ENCODE results near the gene SYDE2. TPM values are rescaled to one million over a fixed set of nuclear protein-coding genes. Genes with fewer than 3 reads are reported as not detected.

SYDE2 gene
- total RNA-seq, 3 donors from 2014 or later = 9.0 to 42.1 (median 9.9) TPM

GRCh38 chr1:85158910-85159309, 41.9 kb downstream of the SYDE2 start:
- H3K4me3 ChIP-seq = no peak overlapping the region
- ATAC-seq = no peak
- intact Hi-C loops (cut with DNase I, micrococcal nuclease) = no loop called here
- TF ChIP-seq, protein P1, sequence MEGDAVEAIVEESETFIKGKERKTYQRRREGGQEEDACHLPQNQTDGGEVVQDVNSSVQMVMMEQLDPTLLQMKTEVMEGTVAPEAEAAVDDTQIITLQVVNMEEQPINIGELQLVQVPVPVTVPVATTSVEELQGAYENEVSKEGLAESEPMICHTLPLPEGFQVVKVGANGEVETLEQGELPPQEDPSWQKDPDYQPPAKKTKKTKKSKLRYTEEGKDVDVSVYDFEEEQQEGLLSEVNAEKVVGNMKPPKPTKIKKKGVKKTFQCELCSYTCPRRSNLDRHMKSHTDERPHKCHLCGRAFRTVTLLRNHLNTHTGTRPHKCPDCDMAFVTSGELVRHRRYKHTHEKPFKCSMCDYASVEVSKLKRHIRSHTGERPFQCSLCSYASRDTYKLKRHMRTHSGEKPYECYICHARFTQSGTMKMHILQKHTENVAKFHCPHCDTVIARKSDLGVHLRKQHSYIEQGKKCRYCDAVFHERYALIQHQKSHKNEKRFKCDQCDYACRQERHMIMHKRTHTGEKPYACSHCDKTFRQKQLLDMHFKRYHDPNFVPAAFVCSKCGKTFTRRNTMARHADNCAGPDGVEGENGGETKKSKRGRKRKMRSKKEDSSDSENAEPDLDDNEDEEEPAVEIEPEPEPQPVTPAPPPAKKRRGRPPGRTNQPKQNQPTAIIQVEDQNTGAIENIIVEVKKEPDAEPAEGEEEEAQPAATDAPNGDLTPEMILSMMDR (IDR thresholded peaks at IDR 0.05) = no peak
- no peaks in the 10 kb centered on the region for H3K9me3 ChIP-seq
- no peak for DNase-seq
- H3K4me1 ChIP-seq (ENCODE audit: low read depth) = no peaks in the 10 kb centered on the region
- no peaks in the 10 kb centered on the region for H3K36me3 ChIP-seq (ENCODE audit: low read depth)

DNA sequence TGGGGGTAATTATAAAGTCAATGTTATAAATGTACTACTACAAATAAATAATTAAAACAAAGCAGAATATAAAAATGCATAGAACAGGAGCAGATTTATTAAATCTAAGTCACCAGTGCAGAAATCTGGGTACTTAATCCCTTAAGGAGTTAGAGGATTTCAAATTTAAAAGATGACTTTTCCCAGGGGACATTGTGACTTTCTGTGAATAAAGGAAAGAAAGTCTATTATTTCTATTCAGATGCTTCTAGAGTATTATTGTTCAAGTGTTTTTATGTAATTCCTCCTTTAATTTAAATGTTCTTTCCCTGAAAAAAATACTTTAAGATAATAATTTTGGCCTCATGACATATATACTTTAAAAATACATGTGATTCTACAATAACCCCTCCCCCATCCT, 43.4 kb downstream of the SYDE2 start:
- no peak overlapping the region for H3K4me3 ChIP-seq
- H3K36me3 ChIP-seq (ENCODE audit: low read depth) = no peaks in the 10 kb centered on the region
- ATAC-seq (no peak), DNase-seq (no peak)
- TF ChIP-seq, protein P1 (IDR thresholded peaks at IDR 0.05) = no peak
- no peaks in the 10 kb centered on the region for H3K9me3 ChIP-seq
- H3K4me1 ChIP-seq (ENCODE audit: low read depth) = no peaks in the 10 kb centered on the region
- intact Hi-C loops (cut with DNase I, micrococcal nuclease) = no loop called here

- Histone ChIP-seq H3K36me3 (ENCODE audit: low read depth) (no peaks in the 10 kb centered on the region), H3K9me3 (no peaks in the 10 kb centered on the region), H3K4me1 (ENCODE audit: low read depth) (no peaks in the 10 kb centered on the region), H3K4me3 (no peak overlapping the region)
- intact Hi-C loops (cut with DNase I, micrococcal nuclease) = no loop called here
- ATAC-seq (peak; percentile 67), DNase-seq (no peak)
- TF ChIP-seq, protein P1 (IDR thresholded peaks at IDR 0.05) = no peak
Observed at GRCh38 chr1:85153149-85153891, 47.5 kb downstream of the SYDE2 start.

GRCh38 chr1:85151446-85151845, 49.4 kb downstream of the SYDE2 start:
- Histone ChIP-seq H3K4me3 (no peak overlapping the region), H3K9me3 (no peaks in the 10 kb centered on the region), H3K4me1 (ENCODE audit: low read depth) (no peaks in the 10 kb centered on the region), H3K36me3 (ENCODE audit: low read depth) (no peaks in the 10 kb centered on the region)
- ATAC-seq (no peak), DNase-seq (no peak)
- intact Hi-C loops (cut with DNase I, micrococcal nuclease) = no loop called here
- TF ChIP-seq, protein P1 (IDR thresholded peaks at IDR 0.05) = no peak

DNA sequence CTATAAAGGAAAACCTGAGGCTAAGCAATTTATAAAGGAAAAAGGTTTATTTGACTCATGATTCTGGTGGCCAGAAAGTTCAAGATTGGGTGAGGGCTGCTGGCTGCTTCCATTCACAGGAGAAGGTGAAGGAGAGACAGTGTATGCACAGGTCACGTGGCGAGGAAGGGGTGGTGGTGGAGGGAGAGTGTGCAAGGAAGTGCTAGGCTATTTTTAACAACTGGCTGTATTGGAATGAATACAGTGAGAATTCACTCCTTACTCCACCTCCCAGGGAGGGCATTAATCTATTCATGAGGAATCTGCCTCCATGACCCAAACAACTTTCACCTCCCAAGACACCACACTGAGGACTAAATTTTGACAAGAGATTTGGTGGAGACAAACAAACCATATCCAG, 51.0 kb downstream of the SYDE2 start:
- Histone ChIP-seq H3K9me3 (no peaks in the 10 kb centered on the region), H3K4me1 (ENCODE audit: low read depth) (no peaks in the 10 kb centered on the region), H3K36me3 (ENCODE audit: low read depth) (no peaks in the 10 kb centered on the region), H3K4me3 (no peak overlapping the region)
- intact Hi-C loops (cut with DNase I, micrococcal nuclease) = no loop called here
- DNase-seq (no peak), ATAC-seq (no peak)
- TF ChIP-seq, protein P1 (IDR thresholded peaks at IDR 0.05) = no peak

Measured in mucosa of descending colon (tissue), 3 donors.